GM21786 (cell line): ENCODE data around the gene PRLR.
"Not testable (repeated sequence)": the region's sequence is repeated elsewhere in the genome, so short reads cannot be mapped to it uniquely, and the experiment has no call there.

ENCODE experiments used
- ATAC-seq: cut with Tn5 transposase; IDR thresholded peaks from one replicate; pipeline ENCODE4 v1.9.1; 2021; ENCODE audit not compliant: unreplicated experiment

The PRLR gene

DNA sequence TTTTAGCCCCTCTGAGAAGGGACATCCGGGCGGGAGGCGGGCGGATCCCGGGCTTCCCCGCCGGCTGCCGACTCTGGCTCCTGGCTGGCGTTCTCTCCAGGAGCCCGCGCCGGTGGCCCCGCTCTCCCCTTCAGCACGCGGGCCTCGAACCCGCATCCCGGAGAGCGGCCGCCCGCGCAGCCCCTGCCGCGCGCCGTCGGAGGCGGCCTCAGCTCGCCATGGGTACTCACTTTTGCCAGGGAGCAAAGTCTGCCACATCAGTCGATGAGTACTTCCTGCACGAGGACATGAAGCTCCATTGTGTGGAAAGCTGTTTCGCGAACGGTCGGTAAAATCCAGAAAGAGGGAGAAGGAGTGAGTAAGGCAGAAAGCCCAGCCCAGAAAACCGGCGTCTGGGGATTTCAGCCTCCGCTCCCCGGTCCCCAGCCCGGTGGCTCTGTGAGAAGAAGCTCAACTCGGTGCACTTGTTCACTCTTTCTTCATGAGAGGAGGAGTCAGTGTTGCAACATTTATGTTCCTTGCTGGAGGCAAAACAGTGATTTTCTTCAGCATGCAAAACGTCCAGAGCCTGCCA lies at the start of gene PRLR:
Gene PRLR (minus strand): TSS at position 450 of the 574 bp plus-strand sequence. CDS start 140,867 bp downstream, outside the sequence.
- ATAC-seq: peak; percentile 19

DNA sequence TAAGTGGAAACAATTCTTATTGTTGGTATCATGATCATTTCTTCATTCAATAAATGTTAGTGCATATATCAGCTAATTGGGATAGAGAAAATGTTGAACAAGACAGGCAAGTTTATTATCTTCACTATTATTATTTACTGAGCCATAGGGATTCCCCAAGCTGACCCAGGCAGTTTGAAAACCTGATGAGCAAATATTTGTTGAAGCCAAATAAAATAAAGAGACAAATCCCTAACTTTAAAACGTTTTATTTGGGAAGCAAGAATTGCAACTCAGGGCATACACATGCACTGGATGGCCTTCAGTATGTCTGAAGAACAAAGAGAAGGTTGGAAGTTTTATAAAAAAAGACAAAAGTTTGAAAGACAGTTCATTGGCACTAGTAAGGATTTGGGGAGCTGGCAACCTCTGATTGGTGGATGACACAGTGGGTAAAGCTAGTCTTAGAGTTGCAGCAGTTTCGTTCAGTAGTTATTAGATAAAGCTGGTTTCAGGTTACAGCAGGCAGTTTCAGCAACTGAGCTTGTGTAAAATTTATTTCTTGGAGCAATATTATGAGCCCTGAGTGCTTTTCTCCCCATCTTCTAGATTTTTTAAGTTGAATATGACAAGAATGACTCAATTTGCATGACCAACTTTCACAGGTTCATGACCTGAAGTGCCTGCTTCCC lies 44.7 kb upstream of the PRLR start:
- no peak for ATAC-seq

GRCh38 chr5:35269006-35269405 lies 38.7 kb upstream of the PRLR start:
- no peak for ATAC-seq

GRCh38 chr5:35266276-35266675 lies 36.0 kb upstream of the PRLR start:
- no peak for ATAC-seq

DNA sequence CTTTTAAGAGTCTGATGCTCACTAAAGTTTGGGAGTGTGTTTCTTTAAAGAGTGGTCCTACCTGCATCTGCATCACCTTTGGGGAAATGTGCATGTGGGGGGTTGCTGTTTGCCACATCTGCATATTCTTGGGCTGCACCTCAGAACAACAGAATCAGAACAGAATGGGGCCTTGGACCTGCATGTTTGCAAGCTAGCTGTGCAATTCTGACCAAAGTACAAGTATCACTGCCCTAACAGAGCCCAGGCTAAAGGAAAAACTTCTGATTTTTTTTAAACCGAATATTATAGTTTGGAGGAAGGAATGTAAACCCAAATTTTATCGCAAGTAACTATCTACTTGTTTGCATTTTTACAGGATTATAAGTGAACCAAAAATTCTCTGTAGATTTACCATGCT lies 34.2 kb upstream of the PRLR start:
- ATAC-seq: no peak

- ATAC-seq: no peak
Measured at GRCh38 chr5:35263266-35263877, 33.1 kb upstream of the PRLR start.

GRCh38 chr5:35253582-35253981 lies 23.3 kb upstream of the PRLR start:
- no peak for ATAC-seq

DNA sequence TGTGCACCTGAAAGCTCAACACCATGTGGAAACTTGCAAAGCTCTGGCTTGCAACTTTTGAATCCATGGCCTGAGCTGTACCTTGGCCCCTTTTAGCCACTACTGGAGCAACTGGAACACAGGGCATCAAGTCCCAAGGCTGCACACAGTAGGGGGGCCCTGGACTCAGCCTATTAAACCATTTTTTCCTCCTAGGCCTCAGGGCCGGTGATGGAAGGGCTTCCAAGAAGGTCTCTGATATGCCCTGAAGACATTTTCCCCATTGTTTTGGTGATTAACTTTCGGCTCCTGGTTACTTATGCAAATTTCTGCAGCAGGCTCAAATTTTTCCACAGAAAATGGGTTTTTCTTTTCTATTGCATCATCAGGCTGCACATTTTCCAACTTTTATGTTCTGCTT lies 22.7 kb upstream of the PRLR start:
- no peak for ATAC-seq

DNA sequence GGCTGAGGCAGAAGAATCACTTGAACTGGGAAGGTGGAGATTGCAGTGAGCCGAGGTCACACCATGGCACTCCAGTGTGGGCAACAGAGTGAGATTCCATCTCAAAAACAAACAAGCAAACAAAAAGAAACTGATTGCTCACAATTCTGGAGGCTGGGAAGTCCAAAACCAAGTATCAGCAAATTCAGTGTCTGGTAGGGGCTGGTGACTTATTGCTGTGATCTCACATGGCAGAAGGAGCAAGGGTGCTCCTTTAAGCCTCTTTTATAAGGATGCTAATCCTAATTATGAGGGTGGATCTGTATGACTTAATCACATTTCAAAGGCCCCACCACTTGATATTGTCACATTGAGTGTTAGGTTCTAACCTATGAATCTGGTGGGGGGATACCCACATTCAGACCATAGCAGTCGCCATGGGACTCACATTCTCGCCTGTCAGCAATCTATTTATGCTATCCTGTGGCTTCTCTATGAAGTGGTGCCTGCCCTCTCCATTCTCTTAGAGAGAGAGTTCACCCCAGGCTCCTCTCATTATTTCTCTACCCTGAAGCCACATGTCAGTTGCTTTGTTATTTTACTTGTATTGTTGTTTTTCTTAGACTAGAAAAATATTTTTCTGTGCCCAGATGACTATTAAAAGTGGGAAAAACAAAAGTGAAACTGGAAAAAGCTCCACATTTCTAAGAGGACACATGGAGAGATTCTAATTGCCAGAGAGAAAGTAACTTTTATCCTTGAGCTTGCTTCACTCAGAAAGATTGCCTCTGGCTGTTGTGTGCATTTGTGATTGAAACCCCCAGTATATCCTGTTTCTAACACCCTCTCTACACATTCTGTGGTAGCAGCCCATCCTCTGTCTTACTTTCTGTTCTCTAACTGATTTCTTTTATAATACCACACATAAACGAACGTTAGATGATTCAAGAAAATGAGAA lies 18.8 kb upstream of the PRLR start:
- no peak for ATAC-seq

DNA sequence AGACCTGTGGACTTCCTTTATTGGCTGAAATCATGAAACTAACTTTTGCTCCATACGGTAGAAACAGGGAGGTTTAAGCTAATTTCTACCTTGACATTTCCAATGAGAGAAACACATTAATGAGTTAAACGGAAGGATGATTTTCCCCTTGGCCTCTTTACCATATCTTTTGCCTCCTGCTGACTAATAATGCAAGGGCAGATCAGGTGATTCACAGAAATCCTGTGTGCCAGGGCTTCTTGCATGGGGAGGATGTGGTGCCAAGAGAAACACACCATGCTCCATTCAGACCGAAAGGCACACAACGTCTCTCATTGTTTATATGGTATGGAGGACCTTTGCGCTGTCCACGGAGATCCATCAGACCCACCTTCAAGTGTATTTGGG lies 17.4 kb upstream of the PRLR start:
- ATAC-seq: no peak

- no peak for ATAC-seq
Measured at GRCh38 chr5:35246900-35247647, 16.8 kb upstream of the PRLR start.

GRCh38 chr5:35246411-35246810 lies 16.1 kb upstream of the PRLR start:
- ATAC-seq: peak; percentile 47

DNA sequence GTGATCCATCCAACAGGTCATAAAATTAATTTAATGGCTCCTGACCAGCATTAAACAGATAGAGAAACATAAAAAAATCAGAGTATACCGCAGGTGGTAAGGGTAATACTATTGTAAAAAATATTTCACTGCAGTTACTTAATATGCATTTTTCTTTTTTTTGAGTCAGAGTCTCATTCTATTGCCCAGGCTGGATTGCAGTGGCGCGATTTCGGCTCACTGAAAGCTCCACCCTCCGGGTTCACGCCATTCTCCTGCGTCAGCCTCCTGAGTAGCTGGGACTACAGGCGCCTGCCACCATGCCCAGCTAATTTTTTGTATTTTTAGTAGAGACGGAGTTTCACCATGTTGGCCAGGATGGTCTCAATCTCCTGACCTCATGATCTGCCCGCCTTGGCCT lies 15.1 kb upstream of the PRLR start:
- ATAC-seq: not testable (repeated sequence)

GRCh38 chr5:35244171-35244570 lies 13.9 kb upstream of the PRLR start:
- no peak for ATAC-seq

GRCh38 chr5:35242702-35243258 lies 12.5 kb upstream of the PRLR start:
- ATAC-seq: no peak

GRCh38 chr5:35240892-35241291 lies 10.6 kb upstream of the PRLR start:
- ATAC-seq: no peak

DNA sequence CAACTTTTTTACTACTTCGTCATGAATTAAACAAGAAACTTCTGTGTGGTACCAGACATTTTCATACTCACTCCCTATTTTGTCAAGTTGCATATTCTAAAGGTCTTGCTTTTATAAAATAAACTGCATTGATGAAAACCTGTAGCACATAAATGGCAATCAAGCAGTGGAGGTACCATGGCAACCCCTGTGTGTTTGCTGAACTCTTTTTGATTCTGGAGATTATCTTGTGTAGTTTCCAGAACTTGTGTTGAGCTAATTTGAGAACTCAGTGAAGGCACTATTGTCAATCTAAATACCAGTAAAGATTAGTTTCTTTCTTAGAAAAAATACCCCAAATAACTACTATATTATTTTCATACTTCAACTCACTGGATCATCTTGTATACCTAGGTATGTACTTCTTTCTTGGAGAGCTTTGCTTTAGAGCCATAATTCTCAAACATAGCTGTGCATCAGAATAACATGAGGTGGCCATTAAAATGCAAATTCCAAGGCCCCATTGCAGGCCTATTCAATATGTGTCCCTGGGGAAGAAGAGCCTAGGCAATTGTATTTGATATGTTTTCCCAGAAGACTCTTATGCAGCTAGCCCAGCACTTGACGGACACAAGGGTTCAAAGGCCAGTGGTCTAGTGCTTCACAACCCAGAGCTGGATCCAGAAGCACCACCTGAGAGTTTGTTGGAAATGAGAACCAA lies 9.8 kb upstream of the PRLR start:
- no peak for ATAC-seq

DNA sequence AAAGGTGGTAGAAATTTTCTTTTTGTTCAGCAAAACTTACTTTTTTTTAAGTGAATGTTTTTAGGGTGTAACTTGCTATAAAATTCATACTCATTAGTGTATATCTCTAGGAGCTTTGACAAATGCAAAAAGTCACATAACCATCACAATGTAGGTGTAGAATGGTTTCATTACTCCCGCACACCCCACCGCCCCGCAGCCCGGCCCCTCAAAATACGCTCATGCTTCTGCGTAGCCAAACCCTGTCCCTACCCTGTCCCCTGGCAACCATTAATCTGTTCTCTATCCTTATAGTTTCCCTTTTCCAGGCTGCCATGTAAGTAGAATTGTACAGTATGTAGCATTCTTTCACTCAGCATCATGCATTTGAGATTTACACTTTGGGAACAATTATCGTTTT lies 9.2 kb upstream of the PRLR start:
- ATAC-seq: no peak

GRCh38 chr5:35237580-35238376 lies 7.5 kb upstream of the PRLR start:
- peak; percentile 85 for ATAC-seq
